Cardiac fibroblast (primary cell): ENCODE data around the gene LRMDA.

Experiments used
- DNase-seq, 2 donors: peaks; one replicate each; pipeline versions ENCODE4 v3.0.0 to v3.0.0-alpha.2; 2010; ENCODE audit warnings: low read depth in 2 of 2
- H3K4me3 ChIP-seq, 2 donors: replicated peaks in 1 of 2; 1 replicate in 1 of 2; 2 replicates in 1 of 2; pipeline ENCODE4 v1.5.1; 2011; ENCODE audit warnings: low read depth in 2 of 2, low read length in 2 of 2, mild to moderate bottlenecking in 2 of 2, moderate library complexity in 1 of 2
- CTCF ChIP-seq: IDR thresholded peaks from one replicate; pipeline ENCODE4 v1.5.1; 2011; ENCODE audit warnings: low read depth, mild to moderate bottlenecking, low read length, inconsistent platforms

The LRMDA gene

GRCh38 chr10:75424571-75424970 is 6.9 kb upstream of the LRMDA start:
- no peak overlapping the region for H3K4me3 ChIP-seq
- no peak for TF ChIP-seq CTCF
- no peak for DNase-seq

- H3K4me3 ChIP-seq, result no peak overlapping the region
- no peak for TF ChIP-seq CTCF
- DNase-seq, result no peak
Observed at GRCh38 chr10:75425291-75426079, 5.9 kb upstream of the LRMDA start.

GRCh38 chr10:75426880-75427279 is 4.5 kb upstream of the LRMDA start:
- DNase-seq, result no peak
- TF ChIP-seq CTCF, result no peak
- no peak overlapping the region for H3K4me3 ChIP-seq

- no peak overlapping the region for H3K4me3 ChIP-seq
- no peak for DNase-seq
- TF ChIP-seq CTCF, result no peak
Observed at GRCh38 chr10:75427951-75428350, 3.5 kb upstream of the LRMDA start.

GRCh38 chr10:75428434-75429158 is 2.8 kb upstream of the LRMDA start:
- TF ChIP-seq CTCF, result no peak
- no peak overlapping the region for H3K4me3 ChIP-seq
- DNase-seq, result peak in 1 of 2 donors; percentile 63

- no peak for TF ChIP-seq CTCF
- H3K4me3 ChIP-seq, result no peak overlapping the region
- DNase-seq, result peak in 1 of 2 donors; percentile 13
Observed at GRCh38 chr10:75429159-75429827, 2.1 kb upstream of the LRMDA start.
